Measurements from ENCODE around the gene IDNK.

Gene IDNK

DNA sequence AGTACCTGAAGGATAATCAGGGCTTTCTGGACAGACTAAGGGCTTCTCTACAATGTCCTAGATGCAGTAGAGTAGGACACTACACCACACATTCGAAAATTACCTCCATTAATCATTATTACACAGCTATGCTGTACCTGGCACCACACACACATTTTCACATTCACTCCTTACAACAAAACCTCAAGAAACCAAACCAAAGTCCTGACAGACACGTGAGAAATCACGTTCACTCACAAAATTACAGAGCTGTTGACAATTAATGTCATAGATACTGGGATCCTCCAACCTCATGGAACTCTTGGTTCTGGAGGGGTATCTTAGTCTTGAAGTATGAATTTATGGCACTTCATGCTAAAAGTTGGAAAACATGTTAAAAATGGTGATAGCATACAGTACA lies 68.5 kb downstream of the IDNK start:
- Histone ChIP-seq H2AFZ (ENCODE audit: low read length) (no peak overlapping the region), H3K9me2 (replicated peaks; ENCODE audit: insufficient read depth, low read length) (no peaks in the 10 kb centered on the region), H3K4me2 (ENCODE audit: low read depth, low read length) (no peak overlapping the region)

More for the DNA sequence above, 68.5 kb downstream of the IDNK start:
- DNase-seq, result no peak
- no peaks in the 10 kb centered on the region for H3F3A ChIP-seq (ENCODE audit: insufficient read depth, low read length)
- no peaks in the 10 kb centered on the region for H3K36me3 ChIP-seq (replicated peaks; ENCODE audit: insufficient read depth, low read length)
- no peak overlapping the region for H3K27ac ChIP-seq (ENCODE audit: low read length)
- no peaks in the 10 kb centered on the region for H3K27me3 ChIP-seq (replicated peaks; ENCODE audit: insufficient read depth, low read length)
- H3K79me2 ChIP-seq (ENCODE audit: low read length), result peaks cover 100% of the 10 kb centered on the region
- H4K20me1 ChIP-seq (ENCODE audit: insufficient read depth, low read length), result peaks cover 87% of the 10 kb centered on the region
- no peak overlapping the region for H3K4me3 ChIP-seq (ENCODE audit: low read length)
- no peak overlapping the region for H3K9ac ChIP-seq (ENCODE audit: low read length)
- TF ChIP-seq EZH2 (optimal IDR thresholded peaks at IDR 0.05; ENCODE audit: low read depth, low read length) (no peak), EZH2phosphoT487 (IDR thresholded peaks at IDR 0.05; ENCODE audit: low read length) (no peak)
- TF ChIP-seq, protein P1, sequence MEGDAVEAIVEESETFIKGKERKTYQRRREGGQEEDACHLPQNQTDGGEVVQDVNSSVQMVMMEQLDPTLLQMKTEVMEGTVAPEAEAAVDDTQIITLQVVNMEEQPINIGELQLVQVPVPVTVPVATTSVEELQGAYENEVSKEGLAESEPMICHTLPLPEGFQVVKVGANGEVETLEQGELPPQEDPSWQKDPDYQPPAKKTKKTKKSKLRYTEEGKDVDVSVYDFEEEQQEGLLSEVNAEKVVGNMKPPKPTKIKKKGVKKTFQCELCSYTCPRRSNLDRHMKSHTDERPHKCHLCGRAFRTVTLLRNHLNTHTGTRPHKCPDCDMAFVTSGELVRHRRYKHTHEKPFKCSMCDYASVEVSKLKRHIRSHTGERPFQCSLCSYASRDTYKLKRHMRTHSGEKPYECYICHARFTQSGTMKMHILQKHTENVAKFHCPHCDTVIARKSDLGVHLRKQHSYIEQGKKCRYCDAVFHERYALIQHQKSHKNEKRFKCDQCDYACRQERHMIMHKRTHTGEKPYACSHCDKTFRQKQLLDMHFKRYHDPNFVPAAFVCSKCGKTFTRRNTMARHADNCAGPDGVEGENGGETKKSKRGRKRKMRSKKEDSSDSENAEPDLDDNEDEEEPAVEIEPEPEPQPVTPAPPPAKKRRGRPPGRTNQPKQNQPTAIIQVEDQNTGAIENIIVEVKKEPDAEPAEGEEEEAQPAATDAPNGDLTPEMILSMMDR (IDR thresholded peaks at IDR 0.05; ENCODE audit: low read length), result no peak
- no peaks in the 10 kb centered on the region for H3K9me3 ChIP-seq (replicated peaks; ENCODE audit: insufficient read depth, low read length)
- H3K4me1 ChIP-seq (ENCODE audit: low read length), result no peaks in the 10 kb centered on the region
